Tibial artery (tissue), 4 donors: ENCODE data around the gene NBEA.

ENCODE experiments used
- DNase-seq, 2 donors: peaks; one replicate each; pipeline ENCODE4 v3.0.0-alpha.2; 2019
- H3K27ac ChIP-seq, 2 donors: fragments of 200-600 bp; sonication (generic) in 1 of 2; 1 replicate in 1 of 2; 2 replicates in 1 of 2; pipeline ENCODE4 v1.5.1; 2018 to 2019; ENCODE audit warnings: mild to moderate bottlenecking in 1 of 2
- H3K27me3 ChIP-seq, 2 donors: fragments of 200-600 bp; sonication (generic) in 1 of 2; one replicate each; pipeline versions ENCODE4 v1.5.1 to v1.6.0; 2016 to 2019
- H3K36me3 ChIP-seq, 3 donors: fragments of 200-600 bp; sonication (generic) in 2 of 3; one replicate each; pipeline ENCODE4 v1.5.1; 2016 to 2019; ENCODE audit warnings: mild to moderate bottlenecking in 2 of 3
- H3K4me1 ChIP-seq, 4 donors: fragments of 200-600 bp; sonication (generic) in 2 of 4; 1 replicate in 3 of 4; 2 replicates in 1 of 4; pipeline ENCODE4 v1.5.1; 2016 to 2019
- H3K4me3 ChIP-seq, 2 donors: fragments of 200-600 bp; sonication (generic) in 1 of 2; 1 replicate in 1 of 2; 2 replicates in 1 of 2; pipeline ENCODE4 v1.5.1; 2018 to 2019; ENCODE audit warnings: mild to moderate bottlenecking in 2 of 2
- H3K9me3 ChIP-seq, 3 donors: fragments of 200-600 bp; sonication (generic) in 1 of 3; one replicate each; pipeline ENCODE4 v1.5.1; 2016 to 2019
- CTCF ChIP-seq, 2 experiments: fragments of 200-600 bp in 1 of 2; fragments of 450-650 bp in 1 of 2; IDR thresholded peaks; one replicate each; pipeline ENCODE4 v1.5.1; 2017 to 2019; ENCODE audit warnings: antibody characterized with exemption in 2 of 2, mild to moderate bottlenecking in 1 of 2, moderate library complexity in 1 of 2
- intact Hi-C: fragments of 100-400 bp; cut with DNase I; formaldehyde crosslinking; loops from one replicate; pipeline ENCODE4 v1.15.0; 2023; ENCODE audit warnings: low total_unique reads

Gene NBEA

DNA sequence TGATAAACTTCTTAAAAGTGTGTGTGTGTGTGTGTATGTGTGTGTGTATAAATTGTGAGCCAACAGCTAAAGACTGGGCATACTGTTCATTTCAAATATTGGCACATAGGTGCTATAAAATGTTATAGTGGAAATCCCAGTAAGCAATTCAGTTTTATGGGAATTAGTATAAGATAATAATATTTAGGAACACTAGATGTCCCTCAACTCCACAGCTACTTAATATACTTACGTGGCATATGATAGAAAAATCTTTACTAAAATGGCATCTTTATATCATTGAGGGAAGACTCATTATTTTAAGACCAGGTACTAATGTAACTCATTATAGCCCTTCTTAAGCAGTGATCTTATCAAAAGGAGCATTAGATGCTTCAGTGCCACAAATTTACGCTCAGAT is 268.2 kb downstream of the NBEA start:
- no peaks in the 10 kb centered on the region for H3K4me1 ChIP-seq
- no peak for DNase-seq
- H3K4me3 ChIP-seq = no peak overlapping the region
- TF ChIP-seq CTCF (IDR thresholded peaks at IDR 0.05) = no peak
- H3K27ac ChIP-seq = no peak overlapping the region
- H3K9me3 ChIP-seq = no peaks in the 10 kb centered on the region
- no peaks in the 10 kb centered on the region for H3K36me3 ChIP-seq
- intact Hi-C loops = no loop called here
- H3K27me3 ChIP-seq = no peaks in the 10 kb centered on the region

GRCh38 chr13:35211949-35212348 is 269.9 kb downstream of the NBEA start:
- no peaks in the 10 kb centered on the region for H3K27me3 ChIP-seq
- H3K9me3 ChIP-seq = no peaks in the 10 kb centered on the region
- no peaks in the 10 kb centered on the region for H3K36me3 ChIP-seq
- no peak overlapping the region for H3K27ac ChIP-seq
- H3K4me3 ChIP-seq = no peak overlapping the region
- no peaks in the 10 kb centered on the region for H3K4me1 ChIP-seq
- DNase-seq = no peak
- TF ChIP-seq CTCF (IDR thresholded peaks at IDR 0.05) = no peak
- intact Hi-C loops = no loop called here

GRCh38 chr13:35213911-35214310 is 271.8 kb downstream of the NBEA start:
- no peaks in the 10 kb centered on the region for H3K36me3 ChIP-seq
- H3K27me3 ChIP-seq = no peaks in the 10 kb centered on the region
- no peak for DNase-seq
- no peaks in the 10 kb centered on the region for H3K9me3 ChIP-seq
- TF ChIP-seq CTCF (IDR thresholded peaks at IDR 0.05) = no peak
- H3K27ac ChIP-seq = no peak overlapping the region
- no peak overlapping the region for H3K4me3 ChIP-seq
- no peaks in the 10 kb centered on the region for H3K4me1 ChIP-seq
- intact Hi-C loops = no loop called here

- Histone ChIP-seq H3K36me3 (peaks cover 0 to 3% (median 0%) of the 10 kb centered on the region in 3 donors), H3K4me3 (no peak overlapping the region), H3K27me3 (no peaks in the 10 kb centered on the region), H3K27ac (no peak overlapping the region), H3K9me3 (no peaks in the 10 kb centered on the region), H3K4me1 (no peaks in the 10 kb centered on the region)
- no peak for TF ChIP-seq CTCF (IDR thresholded peaks at IDR 0.05)
- DNase-seq = no peak
- intact Hi-C loops = no loop called here
Observed at GRCh38 chr13:35216131-35216530, 274.1 kb downstream of the NBEA start.

GRCh38 chr13:35219021-35219420 is 277.0 kb downstream of the NBEA start:
- intact Hi-C loops = no loop called here
- peaks cover 0 to 5% (median 0%) of the 10 kb centered on the region in 3 donors for H3K36me3 ChIP-seq
- no peak for DNase-seq
- H3K9me3 ChIP-seq = no peaks in the 10 kb centered on the region
- no peak overlapping the region for H3K27ac ChIP-seq
- no peaks in the 10 kb centered on the region for H3K27me3 ChIP-seq
- H3K4me1 ChIP-seq = no peaks in the 10 kb centered on the region
- no peak for TF ChIP-seq CTCF (IDR thresholded peaks at IDR 0.05)
- no peak overlapping the region for H3K4me3 ChIP-seq

DNA sequence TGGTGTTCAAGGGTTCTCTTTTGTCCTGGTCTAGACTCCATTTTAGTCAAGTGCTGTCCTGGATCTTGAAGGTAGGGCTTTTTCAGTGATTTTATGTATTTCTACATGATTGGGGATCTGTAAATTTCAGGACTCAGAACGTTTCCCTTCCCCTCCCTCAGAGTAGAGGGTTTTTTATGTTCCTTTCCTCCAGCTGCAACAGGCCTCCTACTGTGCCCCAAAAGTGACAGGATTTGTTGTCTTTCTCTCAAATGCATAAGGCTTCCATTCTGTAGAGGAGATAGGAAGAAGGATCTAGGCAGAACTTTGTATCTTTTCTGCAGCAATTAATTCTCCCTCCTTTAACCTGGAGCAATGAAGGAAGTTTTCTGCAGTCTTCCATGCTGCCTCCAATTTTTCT is 283.1 kb downstream of the NBEA start:
- Histone ChIP-seq H3K9me3 (no peaks in the 10 kb centered on the region), H3K27ac (no peak overlapping the region), H3K4me1 (no peaks in the 10 kb centered on the region), H3K4me3 (no peak overlapping the region), H3K36me3 (peaks cover 0 to 5% (median 0%) of the 10 kb centered on the region in 3 donors), H3K27me3 (no peaks in the 10 kb centered on the region)
- intact Hi-C loops = no loop called here
- no peak for TF ChIP-seq CTCF (IDR thresholded peaks at IDR 0.05)
- DNase-seq = no peak
